ENCODE measurements around the gene TMEM39B.

GRCh38 chr1:32044234-32044633, 28.5 kb upstream of the TMEM39B start:
- TF ChIP-seq POLR2A (IDR thresholded peaks at IDR 0.05; ENCODE audit: low read length) (no peak), GATA1 (IDR thresholded peaks at IDR 0.05; ENCODE audit: low read depth, low read length) (no peak)

Data from erythroblast (primary cell).